ENCODE data around the gene TMEFF2.

The TMEFF2 gene

DNA sequence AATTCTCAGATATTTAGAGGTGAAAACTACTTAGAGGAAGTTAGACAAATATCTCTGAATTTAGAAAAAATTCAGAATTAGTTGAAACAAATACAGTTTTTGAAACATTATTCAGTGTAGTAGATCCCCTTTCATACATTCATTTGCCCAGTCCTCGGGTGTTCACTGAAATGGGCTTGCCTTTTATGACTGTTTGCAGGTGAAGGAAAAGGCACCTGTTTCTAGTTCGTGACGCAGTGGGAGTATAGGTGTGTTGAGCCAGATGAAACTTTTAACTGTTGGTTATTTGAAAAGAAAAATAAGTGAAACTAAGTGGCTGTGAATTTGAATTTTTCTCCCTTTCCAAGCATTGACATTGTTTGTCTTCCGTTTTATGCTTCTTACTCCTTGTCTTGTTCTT lies 28.9 kb downstream of the TMEFF2 start:
- TF ChIP-seq, protein P1, sequence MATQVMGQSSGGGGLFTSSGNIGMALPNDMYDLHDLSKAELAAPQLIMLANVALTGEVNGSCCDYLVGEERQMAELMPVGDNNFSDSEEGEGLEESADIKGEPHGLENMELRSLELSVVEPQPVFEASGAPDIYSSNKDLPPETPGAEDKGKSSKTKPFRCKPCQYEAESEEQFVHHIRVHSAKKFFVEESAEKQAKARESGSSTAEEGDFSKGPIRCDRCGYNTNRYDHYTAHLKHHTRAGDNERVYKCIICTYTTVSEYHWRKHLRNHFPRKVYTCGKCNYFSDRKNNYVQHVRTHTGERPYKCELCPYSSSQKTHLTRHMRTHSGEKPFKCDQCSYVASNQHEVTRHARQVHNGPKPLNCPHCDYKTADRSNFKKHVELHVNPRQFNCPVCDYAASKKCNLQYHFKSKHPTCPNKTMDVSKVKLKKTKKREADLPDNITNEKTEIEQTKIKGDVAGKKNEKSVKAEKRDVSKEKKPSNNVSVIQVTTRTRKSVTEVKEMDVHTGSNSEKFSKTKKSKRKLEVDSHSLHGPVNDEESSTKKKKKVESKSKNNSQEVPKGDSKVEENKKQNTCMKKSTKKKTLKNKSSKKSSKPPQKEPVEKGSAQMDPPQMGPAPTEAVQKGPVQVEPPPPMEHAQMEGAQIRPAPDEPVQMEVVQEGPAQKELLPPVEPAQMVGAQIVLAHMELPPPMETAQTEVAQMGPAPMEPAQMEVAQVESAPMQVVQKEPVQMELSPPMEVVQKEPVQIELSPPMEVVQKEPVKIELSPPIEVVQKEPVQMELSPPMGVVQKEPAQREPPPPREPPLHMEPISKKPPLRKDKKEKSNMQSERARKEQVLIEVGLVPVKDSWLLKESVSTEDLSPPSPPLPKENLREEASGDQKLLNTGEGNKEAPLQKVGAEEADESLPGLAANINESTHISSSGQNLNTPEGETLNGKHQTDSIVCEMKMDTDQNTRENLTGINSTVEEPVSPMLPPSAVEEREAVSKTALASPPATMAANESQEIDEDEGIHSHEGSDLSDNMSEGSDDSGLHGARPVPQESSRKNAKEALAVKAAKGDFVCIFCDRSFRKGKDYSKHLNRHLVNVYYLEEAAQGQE (IDR thresholded peaks at IDR 0.05; ENCODE audit: insufficient read depth in 1 of 2, low read depth in 2 of 2, low read length in 2 of 2), result no peak
- no peak for TF ChIP-seq FOXP2 (optimal IDR thresholded peaks at IDR 0.05; ENCODE audit: borderline replicate concordance, extremely low read depth, extremely low read length, insufficient read depth)
- no peak for TF ChIP-seq TAF1 (IDR thresholded peaks at IDR 0.05; ENCODE audit: borderline replicate concordance, insufficient read depth, low read length)
- no peak for TF ChIP-seq POLR2AphosphoS5 (IDR thresholded peaks at IDR 0.05; ENCODE audit: low read depth, low read length)
- no peak for TF ChIP-seq SIN3A (IDR thresholded peaks at IDR 0.05; ENCODE audit: borderline replicate concordance, insufficient read depth, low read length)

DNA sequence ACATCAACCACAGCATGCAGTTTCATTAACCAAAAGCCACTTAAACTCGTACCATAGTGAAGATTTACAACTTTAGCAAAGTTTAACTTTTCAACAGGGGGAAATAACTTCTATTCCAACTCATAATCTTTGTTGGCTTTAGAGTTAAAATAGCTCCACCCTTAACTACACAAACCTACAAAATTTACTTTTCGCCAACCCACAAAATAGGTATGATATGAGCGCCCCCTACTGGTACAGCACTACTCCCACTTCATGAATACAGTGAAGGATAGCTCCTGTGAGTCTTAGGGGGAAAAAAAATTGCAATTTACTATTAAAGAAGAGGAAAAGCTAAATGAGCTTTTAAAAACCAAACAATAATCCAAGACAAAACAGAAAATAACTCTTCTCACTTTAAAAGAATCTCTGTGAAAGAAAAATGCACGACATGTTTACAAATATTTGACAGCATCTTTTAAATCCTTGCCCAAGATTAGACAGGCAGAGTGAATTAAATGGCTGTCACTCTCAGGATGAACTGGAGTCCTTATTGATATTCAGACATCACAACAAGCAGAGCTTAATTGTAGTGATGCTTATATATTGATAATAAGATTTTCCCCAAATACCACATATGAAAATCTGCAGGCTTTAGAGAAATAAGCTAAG lies 32.2 kb downstream of the TMEFF2 start:
- TF ChIP-seq FOXP2 (optimal IDR thresholded peaks at IDR 0.05; ENCODE audit: borderline replicate concordance, extremely low read depth, extremely low read length, insufficient read depth) (no peak), POLR2AphosphoS5 (IDR thresholded peaks at IDR 0.05; ENCODE audit: low read depth, low read length) (no peak), TAF1 (IDR thresholded peaks at IDR 0.05; ENCODE audit: borderline replicate concordance, insufficient read depth, low read length) (no peak), SIN3A (IDR thresholded peaks at IDR 0.05; ENCODE audit: borderline replicate concordance, insufficient read depth, low read length) (no peak)
- TF ChIP-seq, protein P1 (IDR thresholded peaks at IDR 0.05; ENCODE audit: insufficient read depth in 1 of 2, low read depth in 2 of 2, low read length in 2 of 2), result no peak

DNA sequence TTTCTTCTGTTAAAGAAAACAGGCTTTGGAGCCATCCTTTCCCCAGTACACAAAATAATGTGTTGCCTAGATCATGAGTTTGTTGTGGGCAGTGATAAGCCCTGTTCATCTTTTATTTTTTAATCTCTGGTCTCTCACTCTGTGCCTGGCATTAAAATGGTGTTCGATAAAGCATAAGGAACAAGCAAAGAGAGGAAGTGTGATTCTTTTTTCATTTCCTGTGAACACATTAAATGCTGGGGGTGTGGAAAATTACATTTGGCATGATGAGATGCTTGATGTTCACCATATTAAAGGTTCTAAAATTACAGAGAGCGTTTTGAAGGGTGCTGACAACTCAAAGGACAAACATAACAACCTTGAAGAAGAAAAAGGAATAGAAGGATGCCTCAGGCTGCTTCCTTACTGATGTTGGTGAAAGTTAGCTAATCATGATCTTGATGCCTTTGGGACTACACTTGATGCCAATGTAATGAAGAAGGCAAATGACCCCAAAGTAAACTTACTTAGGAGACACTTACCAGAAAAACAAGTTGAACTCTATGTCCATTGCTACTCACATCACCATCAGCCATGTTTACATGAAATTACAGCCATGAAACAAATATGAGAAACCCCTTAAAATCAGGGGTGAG lies 33.0 kb downstream of the TMEFF2 start:
- TF ChIP-seq, protein P1 (IDR thresholded peaks at IDR 0.05; ENCODE audit: insufficient read depth in 1 of 2, low read depth in 2 of 2, low read length in 2 of 2), result no peak
- no peak for TF ChIP-seq POLR2AphosphoS5 (IDR thresholded peaks at IDR 0.05; ENCODE audit: low read depth, low read length)
- no peak for TF ChIP-seq SIN3A (IDR thresholded peaks at IDR 0.05; ENCODE audit: borderline replicate concordance, insufficient read depth, low read length)
- no peak for TF ChIP-seq TAF1 (IDR thresholded peaks at IDR 0.05; ENCODE audit: borderline replicate concordance, insufficient read depth, low read length)
- no peak for TF ChIP-seq FOXP2 (optimal IDR thresholded peaks at IDR 0.05; ENCODE audit: borderline replicate concordance, extremely low read depth, extremely low read length, insufficient read depth)

DNA sequence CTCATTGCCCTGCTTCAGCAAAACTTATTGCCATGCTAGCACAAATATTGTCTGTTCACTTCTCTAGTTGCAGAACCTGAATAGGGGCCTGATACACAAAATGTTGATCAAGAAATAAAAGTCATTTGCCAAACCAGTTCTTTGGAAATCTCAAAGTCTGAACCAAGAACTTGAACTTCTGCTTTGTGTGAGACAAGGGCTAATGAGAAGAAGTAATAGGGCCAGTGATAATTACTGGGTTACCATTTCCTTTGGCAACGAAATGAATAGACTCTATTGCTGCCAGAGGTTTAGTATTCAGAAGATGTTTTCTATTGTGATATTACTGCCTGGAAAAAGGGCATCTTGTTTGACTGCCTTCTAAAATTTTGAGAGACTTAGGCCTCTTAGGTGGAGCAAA lies 35.0 kb downstream of the TMEFF2 start:
- no peak for TF ChIP-seq FOXP2 (optimal IDR thresholded peaks at IDR 0.05; ENCODE audit: borderline replicate concordance, extremely low read depth, extremely low read length, insufficient read depth)
- TF ChIP-seq TAF1 (IDR thresholded peaks at IDR 0.05; ENCODE audit: borderline replicate concordance, insufficient read depth, low read length), result no peak
- TF ChIP-seq, protein P1 (IDR thresholded peaks at IDR 0.05; ENCODE audit: insufficient read depth in 1 of 2, low read depth in 2 of 2, low read length in 2 of 2), result no peak
- TF ChIP-seq SIN3A (IDR thresholded peaks at IDR 0.05; ENCODE audit: borderline replicate concordance, insufficient read depth, low read length), result no peak
- no peak for TF ChIP-seq POLR2AphosphoS5 (IDR thresholded peaks at IDR 0.05; ENCODE audit: low read depth, low read length)

Measured in PFSK-1 (cell line).